NCI-H2029 treated with DMSO at 0.1 percent for 48 hours (cell line): Measurements from ENCODE around the gene HERC2.
"Not testable (repeated sequence)": the region's sequence is repeated elsewhere in the genome, so short reads cannot be mapped to it uniquely, and the experiment has no call there.

ENCODE experiments used
- DNase-seq: peaks from one replicate; lab custom pipeline; 2025; lab: John Stamatoyannopoulos, UW

HERC2 gene, protein sequence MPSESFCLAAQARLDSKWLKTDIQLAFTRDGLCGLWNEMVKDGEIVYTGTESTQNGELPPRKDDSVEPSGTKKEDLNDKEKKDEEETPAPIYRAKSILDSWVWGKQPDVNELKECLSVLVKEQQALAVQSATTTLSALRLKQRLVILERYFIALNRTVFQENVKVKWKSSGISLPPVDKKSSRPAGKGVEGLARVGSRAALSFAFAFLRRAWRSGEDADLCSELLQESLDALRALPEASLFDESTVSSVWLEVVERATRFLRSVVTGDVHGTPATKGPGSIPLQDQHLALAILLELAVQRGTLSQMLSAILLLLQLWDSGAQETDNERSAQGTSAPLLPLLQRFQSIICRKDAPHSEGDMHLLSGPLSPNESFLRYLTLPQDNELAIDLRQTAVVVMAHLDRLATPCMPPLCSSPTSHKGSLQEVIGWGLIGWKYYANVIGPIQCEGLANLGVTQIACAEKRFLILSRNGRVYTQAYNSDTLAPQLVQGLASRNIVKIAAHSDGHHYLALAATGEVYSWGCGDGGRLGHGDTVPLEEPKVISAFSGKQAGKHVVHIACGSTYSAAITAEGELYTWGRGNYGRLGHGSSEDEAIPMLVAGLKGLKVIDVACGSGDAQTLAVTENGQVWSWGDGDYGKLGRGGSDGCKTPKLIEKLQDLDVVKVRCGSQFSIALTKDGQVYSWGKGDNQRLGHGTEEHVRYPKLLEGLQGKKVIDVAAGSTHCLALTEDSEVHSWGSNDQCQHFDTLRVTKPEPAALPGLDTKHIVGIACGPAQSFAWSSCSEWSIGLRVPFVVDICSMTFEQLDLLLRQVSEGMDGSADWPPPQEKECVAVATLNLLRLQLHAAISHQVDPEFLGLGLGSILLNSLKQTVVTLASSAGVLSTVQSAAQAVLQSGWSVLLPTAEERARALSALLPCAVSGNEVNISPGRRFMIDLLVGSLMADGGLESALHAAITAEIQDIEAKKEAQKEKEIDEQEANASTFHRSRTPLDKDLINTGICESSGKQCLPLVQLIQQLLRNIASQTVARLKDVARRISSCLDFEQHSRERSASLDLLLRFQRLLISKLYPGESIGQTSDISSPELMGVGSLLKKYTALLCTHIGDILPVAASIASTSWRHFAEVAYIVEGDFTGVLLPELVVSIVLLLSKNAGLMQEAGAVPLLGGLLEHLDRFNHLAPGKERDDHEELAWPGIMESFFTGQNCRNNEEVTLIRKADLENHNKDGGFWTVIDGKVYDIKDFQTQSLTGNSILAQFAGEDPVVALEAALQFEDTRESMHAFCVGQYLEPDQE (N-terminal part only)

DNA sequence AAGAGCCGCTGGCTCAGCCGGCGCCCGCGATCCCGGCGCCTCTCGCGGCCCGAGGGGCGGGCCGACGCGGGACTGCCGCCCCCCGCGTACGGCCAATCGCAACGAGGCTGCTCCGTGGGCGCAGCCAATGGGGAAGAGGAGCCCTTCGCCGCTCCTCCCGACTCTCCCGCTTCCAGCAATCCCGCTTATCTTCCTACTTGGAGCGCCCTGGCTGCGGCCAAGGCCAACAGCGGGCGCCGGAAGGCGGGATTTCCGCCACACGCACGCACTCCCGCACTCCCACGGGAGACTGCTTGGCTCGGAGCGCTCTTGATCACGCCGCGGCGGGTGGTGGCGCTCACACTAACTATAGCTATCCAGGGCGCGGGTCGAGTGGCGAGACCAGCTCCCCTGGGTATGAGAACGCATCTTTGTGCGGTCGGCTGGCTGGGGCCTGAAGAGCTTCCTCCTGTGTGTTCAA, at the start of gene HERC2:
TSS of gene HERC2 (minus strand) at position 51 of the 460 bp plus-strand sequence. CDS start 746 bp downstream, outside the sequence.
- not testable (repeated sequence) for DNase-seq

DNA sequence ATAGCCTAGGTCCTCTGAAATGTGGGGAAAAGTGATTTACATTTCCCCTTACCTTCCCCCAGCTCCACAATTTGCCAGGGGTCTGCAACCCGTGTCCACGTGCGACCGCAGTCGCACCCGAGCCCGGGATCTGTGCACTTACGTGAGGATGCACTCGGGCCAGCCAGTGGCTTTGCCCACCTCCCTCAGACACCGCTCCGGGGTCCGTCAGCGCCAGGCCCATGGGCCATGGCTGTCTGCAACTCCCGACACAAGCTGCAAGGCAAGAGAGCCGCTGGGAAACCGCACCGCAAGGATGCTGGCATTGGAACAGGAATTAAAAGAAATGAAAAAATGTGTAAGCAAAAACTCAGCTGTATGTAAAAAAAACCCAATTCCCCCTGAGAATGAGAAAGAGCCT, 43.5 kb upstream of the HERC2 start:
- DNase-seq, result not testable (repeated sequence)

DNA sequence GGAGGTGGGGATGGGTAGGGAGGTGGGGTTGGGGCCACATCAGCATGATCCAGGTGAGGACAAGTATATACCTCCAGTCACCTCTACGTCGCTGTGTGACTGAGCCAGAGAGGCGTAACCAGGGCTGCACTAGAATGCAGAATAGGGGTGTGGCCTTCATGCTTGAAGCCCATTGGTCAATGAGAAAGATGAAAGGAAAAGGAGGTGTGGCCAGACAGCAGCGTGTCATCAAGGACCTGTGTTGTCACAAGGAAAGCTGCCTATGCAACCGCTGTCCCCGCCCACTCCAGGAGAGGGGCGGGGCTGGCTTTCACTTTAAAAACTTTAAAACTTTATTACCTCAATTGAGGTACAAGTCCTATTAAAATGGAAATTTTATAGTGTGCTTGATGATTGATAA, 36.0 kb upstream of the HERC2 start, which contains the start of gene GOLGA6L24:
TSS of gene GOLGA6L24 (minus strand) at position 101 of the 400 bp plus-strand sequence. CDS start at position 40, 61 bp downstream.
- DNase-seq, result not testable (repeated sequence)

DNA sequence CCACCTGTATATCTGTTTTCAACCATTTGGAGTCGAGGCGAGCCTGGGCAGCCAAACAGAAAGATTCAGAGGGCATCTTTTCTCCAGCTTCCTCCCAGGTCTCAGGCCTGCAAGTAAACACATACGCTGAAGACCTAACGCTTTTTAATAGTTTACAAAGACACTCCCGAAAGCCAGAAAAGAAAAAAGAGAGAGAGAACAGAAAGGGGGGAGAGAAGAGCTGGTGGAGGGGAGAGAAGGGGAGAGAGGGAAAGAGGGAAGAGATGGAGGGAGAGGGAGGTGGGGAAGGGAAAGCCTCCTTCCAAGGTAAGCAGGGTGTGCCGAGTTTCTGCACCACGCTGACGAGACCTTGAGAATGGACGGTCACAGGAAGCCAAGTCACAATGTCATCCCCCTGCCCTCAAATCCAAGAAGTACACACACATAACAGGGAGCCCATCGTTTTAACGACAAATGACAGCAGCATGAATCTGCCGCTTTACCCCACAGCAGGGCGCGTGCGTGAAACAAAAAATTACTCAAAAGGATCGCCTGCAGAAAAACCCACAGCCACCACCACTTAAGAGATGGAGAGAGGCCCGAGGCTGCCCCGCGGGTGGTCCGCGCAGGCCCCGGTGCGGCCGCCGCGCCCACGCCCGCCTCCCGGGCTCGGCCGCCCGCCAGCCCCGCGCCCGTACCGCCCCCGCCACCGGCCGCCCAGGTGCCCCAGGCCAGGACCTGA, 461 bp downstream of the HERC2 start:
- DNase-seq, result not testable (repeated sequence)

- DNase-seq, result not testable (repeated sequence)
Measured at GRCh38 chr15:28319725-28320124, 2.3 kb downstream of the HERC2 start.

DNA sequence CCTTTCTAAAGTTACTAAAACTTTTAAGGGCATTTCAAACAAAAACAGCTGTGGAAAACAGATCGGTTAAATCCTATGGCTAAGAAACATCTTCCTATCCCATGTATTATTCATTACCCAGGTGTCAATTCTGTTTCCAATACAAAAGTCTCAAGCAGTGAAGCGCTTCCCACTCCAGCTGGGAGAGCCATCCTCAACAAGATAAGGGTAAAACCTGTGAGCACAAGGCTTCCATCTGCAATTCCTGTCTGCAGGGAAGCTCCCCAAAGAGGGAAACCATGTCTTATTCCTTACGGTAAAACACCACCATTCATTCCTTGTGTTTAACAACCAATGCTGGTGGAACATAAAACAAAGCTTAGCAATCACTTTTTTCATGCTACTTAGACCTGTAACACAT, 3.2 kb downstream of the HERC2 start:
- DNase-seq, result not testable (repeated sequence)

DNA sequence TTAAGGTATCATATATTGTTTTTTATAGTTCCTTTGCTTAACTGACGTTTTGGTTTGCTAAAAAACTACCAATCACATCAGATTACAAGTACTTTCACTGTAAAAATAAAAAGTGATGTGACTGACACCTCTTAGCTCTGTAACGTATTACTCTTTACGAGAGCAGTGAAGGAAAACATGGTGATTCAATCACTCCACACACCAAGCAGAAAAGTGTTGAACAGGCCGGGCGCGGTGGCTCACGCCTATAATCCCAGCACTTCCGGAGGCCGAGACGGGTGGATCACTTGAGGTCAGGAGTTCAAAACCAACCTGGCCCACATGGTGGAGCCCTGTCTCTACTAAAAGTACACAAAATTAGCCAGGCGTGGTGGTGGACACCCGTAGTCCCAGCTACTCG, 3.9 kb downstream of the HERC2 start:
- not testable (repeated sequence) for DNase-seq

GRCh38 chr15:28316958-28317357, 5.0 kb downstream of the HERC2 start:
- DNase-seq, result not testable (repeated sequence)

DNA sequence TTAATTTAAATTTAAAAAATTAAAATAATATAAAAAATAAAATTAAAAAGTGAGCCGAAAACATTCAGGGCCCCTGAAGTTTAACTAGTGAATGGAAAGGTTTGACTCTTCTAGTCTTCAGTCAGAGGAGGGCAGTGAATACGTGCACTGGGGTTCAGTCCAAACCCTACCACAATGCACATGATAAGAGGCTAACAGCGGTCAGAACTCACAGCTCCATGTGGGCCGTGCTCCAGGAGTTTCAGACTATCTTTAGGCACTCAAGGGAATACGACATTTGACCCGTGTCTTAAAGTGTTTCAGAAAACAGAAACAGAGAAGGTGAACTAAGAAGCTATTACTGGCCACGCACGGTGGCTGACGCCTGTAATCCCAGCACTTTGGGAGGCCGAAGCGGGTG, 11.5 kb downstream of the HERC2 start:
- DNase-seq, result not testable (repeated sequence)

GRCh38 chr15:28308718-28309117, 13.3 kb downstream of the HERC2 start:
- not testable (repeated sequence) for DNase-seq

DNA sequence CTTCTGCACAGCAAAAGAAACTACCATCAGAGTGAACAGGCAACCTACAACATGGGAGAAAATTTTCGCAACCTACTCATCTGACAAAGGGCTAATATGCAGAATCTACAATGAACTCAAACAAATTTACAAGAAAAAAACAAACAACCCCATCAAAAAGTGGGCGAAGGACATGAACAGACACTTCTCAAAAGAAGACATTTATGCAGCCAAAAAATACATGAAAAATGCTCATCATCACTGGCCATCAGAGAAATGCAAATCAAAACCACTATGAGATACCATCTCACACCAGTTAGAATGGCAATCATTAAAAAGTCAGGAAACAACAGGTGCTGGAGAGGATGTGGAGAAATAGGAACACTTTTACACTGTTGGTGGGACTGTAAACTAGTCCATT, 16.3 kb downstream of the HERC2 start:
- not testable (repeated sequence) for DNase-seq

DNA sequence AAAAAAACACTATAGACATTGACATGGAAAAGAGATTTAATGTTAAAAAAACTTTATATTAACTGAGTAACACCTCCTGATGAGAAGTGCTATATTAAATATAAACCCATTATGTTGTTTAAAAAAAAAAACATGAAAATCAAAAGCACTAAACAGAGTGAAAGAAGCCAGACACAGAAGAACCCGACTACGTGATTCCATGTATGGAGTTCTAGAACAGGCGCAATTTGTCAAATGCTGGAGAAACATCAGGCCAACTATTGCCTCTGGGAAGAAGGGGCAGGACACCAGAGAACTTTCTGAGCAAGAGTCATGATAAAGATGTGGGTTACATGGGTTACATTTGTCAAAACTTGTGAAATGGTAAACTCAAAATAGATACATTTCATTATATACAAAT, 24.5 kb downstream of the HERC2 start:
- not testable (repeated sequence) for DNase-seq

DNA sequence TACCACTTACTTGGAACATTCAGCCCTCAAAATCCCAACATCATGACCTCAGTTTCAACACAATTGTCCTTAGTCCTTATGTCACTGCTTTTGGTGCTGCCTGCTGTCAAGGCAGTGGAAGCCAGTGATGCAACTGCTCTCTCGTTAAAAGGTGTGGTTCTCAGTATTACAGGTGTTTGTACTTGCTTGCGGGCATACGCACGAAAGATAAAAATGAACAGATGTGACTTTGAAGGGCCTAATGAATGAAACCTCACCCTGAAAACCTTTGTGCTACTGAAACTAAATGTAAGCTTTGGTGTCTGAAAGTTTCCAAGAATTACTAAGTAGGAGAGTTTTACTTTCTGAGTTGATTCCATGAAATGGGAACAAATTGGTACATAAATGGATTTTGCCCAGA, 25.2 kb downstream of the HERC2 start:
- not testable (repeated sequence) for DNase-seq

DNA sequence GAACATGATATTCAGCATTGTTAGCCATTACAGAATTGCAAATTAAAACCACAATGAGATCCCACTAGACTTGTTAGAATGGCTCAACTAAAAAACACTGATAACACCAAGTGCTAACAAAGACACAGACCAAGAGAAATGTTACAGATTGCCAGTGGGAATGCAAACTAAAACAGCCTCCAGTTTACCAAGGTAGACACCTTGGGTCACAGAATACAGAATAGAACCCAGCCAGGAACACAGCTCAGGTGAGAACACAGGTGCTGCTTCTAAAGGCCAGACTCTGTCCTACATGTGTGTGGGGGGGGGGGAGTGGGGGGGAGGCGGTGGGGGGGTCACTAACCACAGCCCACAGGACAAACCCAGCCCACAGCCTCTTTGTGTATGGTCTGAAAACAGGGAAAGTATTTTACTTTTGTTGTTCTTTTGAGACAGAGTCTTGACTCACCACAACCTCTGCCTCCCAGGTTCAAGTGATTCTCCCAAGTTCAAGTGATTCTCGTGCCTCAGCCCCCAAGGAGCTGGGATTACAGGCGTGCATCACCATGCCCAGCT, 26.9 kb downstream of the HERC2 start:
- DNase-seq, result not testable (repeated sequence)

- DNase-seq, result not testable (repeated sequence)
Measured at GRCh38 chr15:28294560-28294959, 27.4 kb downstream of the HERC2 start.

DNA sequence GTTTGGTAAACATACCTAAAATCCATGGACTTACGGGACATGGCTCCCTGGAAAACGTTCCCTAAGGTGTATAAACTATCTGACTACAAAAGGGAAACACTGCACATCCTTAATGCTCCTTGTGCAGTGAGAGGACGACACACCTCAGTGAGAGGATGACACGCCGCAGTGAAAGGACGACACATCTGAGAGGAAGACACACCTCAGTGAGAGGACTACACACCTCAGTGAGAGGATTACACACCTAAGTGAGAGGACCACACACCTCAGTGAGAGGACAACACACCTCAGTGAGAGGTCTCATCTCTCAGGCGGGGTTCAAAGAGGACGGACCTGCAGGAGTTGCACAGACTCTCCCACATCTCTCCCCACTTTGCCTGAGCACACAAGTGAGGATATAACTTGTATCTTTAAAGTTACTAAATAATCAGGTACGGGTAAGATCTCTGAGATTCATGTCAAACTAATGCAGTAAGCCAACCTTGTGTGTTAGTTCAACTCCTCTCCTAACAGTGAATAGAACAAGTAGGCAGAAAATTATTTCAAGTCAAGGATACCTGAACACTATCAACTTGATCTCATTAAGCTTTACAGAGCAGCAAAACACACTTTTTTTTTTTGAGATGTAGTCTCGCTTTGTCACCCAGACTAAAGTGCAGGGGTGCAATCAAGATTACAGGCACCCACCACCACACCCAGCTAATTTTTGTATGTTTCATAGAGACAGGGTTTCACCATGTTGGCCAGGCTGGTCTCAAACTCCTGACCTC, 32.1 kb downstream of the HERC2 start:
- DNase-seq, result no peak

DNA sequence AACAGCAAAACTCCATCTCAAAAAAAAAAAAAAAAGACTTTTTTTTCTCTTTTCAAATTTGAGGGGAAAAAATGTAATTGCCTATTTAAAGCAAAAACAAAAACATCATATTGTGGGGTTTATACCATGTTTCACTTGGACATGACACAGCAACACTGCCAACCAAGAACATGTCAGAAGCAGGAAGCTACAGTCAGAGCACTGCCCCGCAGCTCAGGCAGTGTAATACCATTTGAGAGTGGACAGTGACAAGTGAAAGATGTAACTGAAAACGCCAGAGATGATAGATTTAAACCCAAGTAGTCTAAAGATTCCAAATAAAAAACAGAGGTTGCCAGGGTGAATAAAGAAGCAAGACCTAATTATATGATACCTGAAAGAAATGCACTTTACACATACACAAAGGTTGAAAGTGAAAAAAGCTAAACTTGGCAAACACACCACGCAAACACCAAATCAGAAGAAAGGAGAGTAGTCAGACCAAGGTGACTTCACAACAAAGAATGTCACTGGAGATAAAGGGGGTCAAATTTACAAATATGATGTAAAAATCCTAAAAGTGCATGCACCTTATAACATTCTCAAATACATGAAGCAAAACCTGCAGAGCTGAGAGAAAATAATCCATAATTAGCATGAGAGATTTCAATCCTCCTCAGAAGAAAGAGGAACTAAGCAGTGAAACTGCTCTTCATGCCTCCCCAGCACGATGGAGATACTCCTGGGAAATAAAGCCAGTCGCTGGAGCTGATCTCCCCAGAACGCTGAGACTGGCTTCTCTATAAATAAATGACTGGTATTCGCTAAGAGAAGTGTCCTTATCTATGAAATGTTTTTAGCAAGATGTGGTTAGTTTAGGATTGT, 32.9 kb downstream of the HERC2 start:
- DNase-seq, result not testable (repeated sequence)

- DNase-seq, result not testable (repeated sequence)
Measured at GRCh38 chr15:28286659-28287058, 35.3 kb downstream of the HERC2 start.

GRCh38 chr15:28286031-28286430, 35.9 kb downstream of the HERC2 start:
- no peak for DNase-seq
